ENCODE measurements around the gene YPEL2. TPM values are rescaled to one million over a fixed set of nuclear protein-coding genes. Genes with fewer than 3 reads are reported as not detected.
"Not testable (repeated sequence)": the region's sequence is repeated elsewhere in the genome, so short reads cannot be mapped to it uniquely, and the experiment has no call there.

YPEL2 gene
- total RNA-seq, 2 experiments from 2014 or later = 0.88 to 3.1 TPM

DNA sequence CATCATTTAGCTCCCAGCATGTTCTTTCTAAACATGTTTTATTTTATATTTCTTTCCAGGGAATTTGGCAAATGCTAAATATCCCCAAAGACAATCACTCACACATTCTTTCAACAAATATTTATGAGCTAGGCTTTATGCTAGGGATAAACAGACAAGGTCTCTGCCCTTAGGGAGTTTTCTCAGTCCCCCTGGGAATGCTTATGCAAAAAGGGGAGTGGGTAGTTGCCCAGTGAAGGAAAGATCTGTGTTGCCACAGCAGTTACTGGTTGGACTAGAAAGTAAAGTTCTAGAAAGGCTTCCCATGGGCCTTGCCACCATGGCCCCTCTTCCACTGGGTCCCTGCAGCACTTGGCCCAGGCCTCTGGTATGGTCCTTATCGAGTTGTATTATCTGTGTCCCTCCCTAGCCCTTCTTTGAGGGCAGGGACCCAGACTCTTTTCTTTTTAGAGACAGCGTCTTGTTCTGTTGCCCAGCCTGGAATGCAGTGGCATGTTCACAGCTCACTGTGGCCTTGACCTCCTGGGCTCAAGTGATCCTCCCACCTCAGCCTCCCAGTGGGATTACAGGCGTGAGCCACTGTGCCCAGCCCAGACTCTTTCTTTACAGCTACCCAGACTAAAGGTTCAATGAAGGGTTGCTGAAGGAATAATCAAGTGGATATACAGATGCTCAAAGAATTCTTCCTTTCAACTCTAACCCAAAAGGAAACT is 78.0 kb downstream of the YPEL2 start:
- Histone ChIP-seq H3K36me3 (ENCODE audit: insufficient read depth, low read length) (no peaks in the 10 kb centered on the region), H3K27ac (ENCODE audit: low read depth, low read length, poor library complexity, severe bottlenecking) (no peak overlapping the region), H3K79me2 (ENCODE audit: insufficient read depth, low read depth, low read length) (no peaks in the 10 kb centered on the region), H3K9me3 (ENCODE audit: low read length) (no peaks in the 10 kb centered on the region), H4K20me1 (ENCODE audit: insufficient read depth, low read length) (no peaks in the 10 kb centered on the region), H3K4me1 (ENCODE audit: insufficient read depth, low read length, poor library complexity, severe bottlenecking) (no peaks in the 10 kb centered on the region), H2AFZ (ENCODE audit: low read length) (no peak overlapping the region), H3K4me2 (ENCODE audit: low read length) (no peak overlapping the region), H3K4me3 (ENCODE audit: low read depth, low read length, poor library complexity, severe bottlenecking) (no peak overlapping the region), H3K9me2 (ENCODE audit: insufficient read depth, low read length) (no peaks in the 10 kb centered on the region)
- no peak for DNase-seq (ENCODE audit: low spot score)
- TF ChIP-seq, protein P1, sequence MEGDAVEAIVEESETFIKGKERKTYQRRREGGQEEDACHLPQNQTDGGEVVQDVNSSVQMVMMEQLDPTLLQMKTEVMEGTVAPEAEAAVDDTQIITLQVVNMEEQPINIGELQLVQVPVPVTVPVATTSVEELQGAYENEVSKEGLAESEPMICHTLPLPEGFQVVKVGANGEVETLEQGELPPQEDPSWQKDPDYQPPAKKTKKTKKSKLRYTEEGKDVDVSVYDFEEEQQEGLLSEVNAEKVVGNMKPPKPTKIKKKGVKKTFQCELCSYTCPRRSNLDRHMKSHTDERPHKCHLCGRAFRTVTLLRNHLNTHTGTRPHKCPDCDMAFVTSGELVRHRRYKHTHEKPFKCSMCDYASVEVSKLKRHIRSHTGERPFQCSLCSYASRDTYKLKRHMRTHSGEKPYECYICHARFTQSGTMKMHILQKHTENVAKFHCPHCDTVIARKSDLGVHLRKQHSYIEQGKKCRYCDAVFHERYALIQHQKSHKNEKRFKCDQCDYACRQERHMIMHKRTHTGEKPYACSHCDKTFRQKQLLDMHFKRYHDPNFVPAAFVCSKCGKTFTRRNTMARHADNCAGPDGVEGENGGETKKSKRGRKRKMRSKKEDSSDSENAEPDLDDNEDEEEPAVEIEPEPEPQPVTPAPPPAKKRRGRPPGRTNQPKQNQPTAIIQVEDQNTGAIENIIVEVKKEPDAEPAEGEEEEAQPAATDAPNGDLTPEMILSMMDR (conservative IDR thresholded peaks at IDR 0.05; ENCODE audit: low read length) = no peak
- TF ChIP-seq EZH2phosphoT487 (IDR thresholded peaks at IDR 0.05; ENCODE audit: borderline replicate concordance, low read depth, low read length) = no peak
- intact Hi-C loops (cut with micrococcal nuclease; ENCODE audit: unreplicated experiment) = no loop called here
- no TSS peak for BruUV-seq (replicated peaks)
- CTCF ChIA-PET (ENCODE audit: unreplicated experiment) = no interaction called here
- POLR2A ChIA-PET = no interaction called here

DNA sequence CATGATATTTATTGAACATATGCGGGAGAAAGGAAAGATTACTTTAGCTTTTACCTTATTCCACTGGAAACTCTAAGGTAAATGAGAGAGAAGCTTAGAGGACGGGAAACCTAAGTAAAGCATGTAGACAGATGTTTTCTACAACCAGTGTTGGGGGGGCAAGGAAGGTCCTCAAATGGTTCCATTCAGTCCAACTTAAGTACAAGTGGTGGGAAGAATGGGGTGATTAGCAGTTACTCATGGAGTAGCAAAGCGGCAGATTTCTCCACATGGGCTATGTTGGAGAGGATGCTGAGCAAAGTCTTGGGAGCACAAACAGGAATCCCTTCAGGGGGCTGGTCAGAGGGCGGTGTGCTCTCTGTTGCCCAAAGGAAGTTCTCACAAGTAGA is 78.6 kb downstream of the YPEL2 start:
- H4K20me1 ChIP-seq (ENCODE audit: insufficient read depth, low read length) = no peaks in the 10 kb centered on the region
- intact Hi-C loops (cut with micrococcal nuclease; ENCODE audit: unreplicated experiment) = no loop called here
- no TSS peak for BruUV-seq (replicated peaks)
- TF ChIP-seq EZH2phosphoT487 (IDR thresholded peaks at IDR 0.05; ENCODE audit: borderline replicate concordance, low read depth, low read length) = no peak
- TF ChIP-seq, protein P1 (conservative IDR thresholded peaks at IDR 0.05; ENCODE audit: low read length) = no peak
- H3K9me3 ChIP-seq (ENCODE audit: low read length) = no peaks in the 10 kb centered on the region
- ChIA-PET CTCF (ENCODE audit: unreplicated experiment) (no interaction called here), POLR2A (no interaction called here)
- no peak for DNase-seq (ENCODE audit: low spot score)
- no peak overlapping the region for H3K4me2 ChIP-seq (ENCODE audit: low read length)
- H3K79me2 ChIP-seq (ENCODE audit: insufficient read depth, low read depth, low read length) = no peaks in the 10 kb centered on the region
- H3K4me3 ChIP-seq (ENCODE audit: low read depth, low read length, poor library complexity, severe bottlenecking) = no peak overlapping the region
- no peak overlapping the region for H3K27ac ChIP-seq (ENCODE audit: low read depth, low read length, poor library complexity, severe bottlenecking)
- H3K36me3 ChIP-seq (ENCODE audit: insufficient read depth, low read length) = no peaks in the 10 kb centered on the region
- no peaks in the 10 kb centered on the region for H3K4me1 ChIP-seq (ENCODE audit: insufficient read depth, low read length, poor library complexity, severe bottlenecking)
- no peak overlapping the region for H2AFZ ChIP-seq (ENCODE audit: low read length)
- no peaks in the 10 kb centered on the region for H3K9me2 ChIP-seq (ENCODE audit: insufficient read depth, low read length)

DNA sequence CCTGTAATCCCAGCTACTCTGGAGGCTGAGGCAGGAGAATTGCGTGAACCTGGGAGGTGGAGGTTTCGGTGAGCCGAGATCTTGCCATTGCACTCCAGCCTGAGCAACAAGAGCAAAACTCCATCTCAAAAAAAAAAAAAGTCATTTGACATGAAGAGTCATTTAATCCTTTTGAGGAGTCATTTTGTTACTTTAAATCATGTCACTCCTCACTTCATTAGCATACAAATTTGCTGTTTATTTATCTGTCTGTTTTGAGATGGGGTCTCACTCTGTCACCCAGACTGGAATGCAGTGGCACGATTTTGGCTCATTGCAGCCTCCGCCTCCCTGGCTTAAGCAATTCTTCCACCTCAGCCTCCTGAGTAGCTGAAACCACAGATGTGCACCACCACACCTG is 81.0 kb downstream of the YPEL2 start:
- not testable (repeated sequence) for H3K4me3 ChIP-seq (ENCODE audit: low read depth, low read length, poor library complexity, severe bottlenecking)

More for the DNA sequence above, 81.0 kb downstream of the YPEL2 start:
- BruUV-seq (replicated peaks); H3K27ac ChIP-seq (ENCODE audit: low read depth, low read length, poor library complexity, severe bottlenecking); CTCF ChIA-PET (ENCODE audit: unreplicated experiment); H3K4me1 ChIP-seq (ENCODE audit: insufficient read depth, low read length, poor library complexity, severe bottlenecking); H3K9me2 ChIP-seq (ENCODE audit: insufficient read depth, low read length); H3K4me2 ChIP-seq (ENCODE audit: low read length); H3K9me3 ChIP-seq (ENCODE audit: low read length); H4K20me1 ChIP-seq (ENCODE audit: insufficient read depth, low read length); intact Hi-C loops (cut with micrococcal nuclease; ENCODE audit: unreplicated experiment); DNase-seq (ENCODE audit: low spot score); H3K36me3 ChIP-seq (ENCODE audit: insufficient read depth, low read length); H2AFZ ChIP-seq (ENCODE audit: low read length); H3K79me2 ChIP-seq (ENCODE audit: insufficient read depth, low read depth, low read length): not testable (repeated sequence)
- POLR2A ChIA-PET = interaction anchor here (0.7 to 1.0 kb wide), 2 partner anchors 21 to 33 kb away, joined by 3 read pairs; no protein-coding TSS in a partner anchor

All from OCI-LY7 (cell line).